Osteocyte (in vitro differentiated cells): ENCODE results near the gene PRMT9. TPM values are rescaled to one million over a fixed set of nuclear protein-coding genes. Genes with fewer than 3 reads are reported as not detected.

Source experiments
- DNase-seq: peaks from one replicate; pipeline ENCODE4 v3.0.0; 2021; ENCODE audit warnings: mixed read lengths; ENCODE audit not compliant: unreplicated experiment; ENCODE audit errors: extremely low spot score
- H3K27ac Mint-ChIP-seq: one replicate; pipeline ENCODE4 v1.8.0; 2021; ENCODE audit warnings: mild to moderate bottlenecking, mixed read lengths; ENCODE audit not compliant: unreplicated experiment
- H3K27me3 Mint-ChIP-seq: one replicate; pipeline ENCODE4 v1.8.0; 2021; ENCODE audit warnings: mixed read lengths; ENCODE audit not compliant: unreplicated experiment
- H3K36me3 Mint-ChIP-seq: one replicate; pipeline ENCODE4 v1.8.0; 2021; ENCODE audit warnings: mixed read lengths; ENCODE audit not compliant: unreplicated experiment
- H3K4me1 Mint-ChIP-seq: one replicate; pipeline ENCODE4 v1.8.0; 2021; ENCODE audit warnings: mixed read lengths; ENCODE audit not compliant: unreplicated experiment
- H3K4me3 Mint-ChIP-seq: one replicate; pipeline ENCODE4 v1.8.0; 2021; ENCODE audit warnings: mild to moderate bottlenecking, moderate library complexity, mixed read lengths; ENCODE audit not compliant: unreplicated experiment
- H3K9me3 Mint-ChIP-seq: one replicate; pipeline ENCODE4 v1.8.0; 2021; ENCODE audit warnings: mixed read lengths; ENCODE audit not compliant: unreplicated experiment
- CTCF ChIP-seq: fragments of 200-600 bp; sonication (generic); IDR thresholded peaks from 2 replicates; pipeline ENCODE4 v1.5.0; 2021; ENCODE audit warnings: antibody characterized with exemption, mild to moderate bottlenecking, moderate library complexity
- total RNA-seq: library from RNA; stranded (reverse); gene quantifications from 2 replicates; pipeline ENCODE4 v1.2.1, GENCODE V29; 2021

The PRMT9 gene
- total RNA-seq, 1 donor from 2014 or later: 9.6 TPM

- no peak for TF ChIP-seq CTCF
- H3K36me3 Mint-ChIP-seq: no peaks in the 10 kb centered on the region
- H3K9me3 Mint-ChIP-seq: no peaks in the 10 kb centered on the region
- H3K4me1 Mint-ChIP-seq: peaks cover 14% of the 10 kb centered on the region
- no peak for DNase-seq
- H3K4me3 Mint-ChIP-seq: no peak overlapping the region
- no peaks in the 10 kb centered on the region for H3K27me3 Mint-ChIP-seq
- no peak overlapping the region for H3K27ac Mint-ChIP-seq
Measured at GRCh38 chr4:147714575-147715401, 30.8 kb upstream of the PRMT9 start.

GRCh38 chr4:147709999-147710398 is 26.0 kb upstream of the PRMT9 start:
- DNase-seq: no peak
- no peak for TF ChIP-seq CTCF
- H3K27me3 Mint-ChIP-seq: no peaks in the 10 kb centered on the region
- no peak overlapping the region for H3K4me3 Mint-ChIP-seq
- H3K36me3 Mint-ChIP-seq: no peaks in the 10 kb centered on the region
- H3K27ac Mint-ChIP-seq: no peak overlapping the region
- H3K9me3 Mint-ChIP-seq: no peaks in the 10 kb centered on the region
- H3K4me1 Mint-ChIP-seq: peaks cover 16% of the 10 kb centered on the region

- Mint-ChIP-seq H3K27me3 (no peaks in the 10 kb centered on the region), H3K36me3 (no peaks in the 10 kb centered on the region), H3K27ac (no peak overlapping the region), H3K9me3 (no peaks in the 10 kb centered on the region), H3K4me3 (no peak overlapping the region), H3K4me1 (peaks cover 11% of the 10 kb centered on the region)
- no peak for DNase-seq
- peak; percentile 93 for TF ChIP-seq CTCF
Measured at GRCh38 chr4:147707892-147708672, 24.1 kb upstream of the PRMT9 start.

- no peak overlapping the region for H3K4me3 Mint-ChIP-seq
- H3K36me3 Mint-ChIP-seq: no peaks in the 10 kb centered on the region
- TF ChIP-seq CTCF: no peak
- peaks cover 5% of the 10 kb centered on the region for H3K27me3 Mint-ChIP-seq
- H3K4me1 Mint-ChIP-seq: peaks cover 11% of the 10 kb centered on the region
- no peak for DNase-seq
- no peaks in the 10 kb centered on the region for H3K9me3 Mint-ChIP-seq
- no peak overlapping the region for H3K27ac Mint-ChIP-seq
Measured at GRCh38 chr4:147704846-147705245, 20.9 kb upstream of the PRMT9 start.

- DNase-seq: no peak
- TF ChIP-seq CTCF: no peak
- H3K4me3 Mint-ChIP-seq: no peak overlapping the region
- H3K27me3 Mint-ChIP-seq: peaks cover 14% of the 10 kb centered on the region
- H3K4me1 Mint-ChIP-seq: no peaks in the 10 kb centered on the region
- no peak overlapping the region for H3K27ac Mint-ChIP-seq
- no peaks in the 10 kb centered on the region for H3K36me3 Mint-ChIP-seq
- H3K9me3 Mint-ChIP-seq: no peaks in the 10 kb centered on the region
Measured at GRCh38 chr4:147696866-147697265, 12.9 kb upstream of the PRMT9 start.
